SK-N-SH (cell line): ENCODE results near the gene SLC24A3. TPM values are rescaled to one million over a fixed set of nuclear protein-coding genes. Genes with fewer than 3 reads are reported as not detected.

Source experiments
- CTCF ChIA-PET: fragments of 300-600, 350-600 bp; formaldehyde crosslinking; extraction: SDS; loops from one replicate; lab custom pipeline; 2021; lab: Yijun Ruan, JAX
- POLR2A ChIA-PET: fragments of 350-600 bp; sonication (Branson Sonifier 250); formaldehyde crosslinking; extraction: SDS; loops from one replicate; lab custom pipeline; 2020; ENCODE audit warnings: antibody characterized with exemption, inconsistent platforms; lab: Yijun Ruan, JAX
- DNase-seq: peaks from one replicate; pipeline ENCODE4 v3.0.0; 2012
- H2AFZ ChIP-seq: fragments of 200-600 bp; sonication (generic); 2 replicates; pipeline ENCODE4 v1.8.1; 2016; ENCODE audit warnings: antibody characterized with exemption, mild to moderate bottlenecking, low read depth
- H3F3A ChIP-seq: fragments of 200-600 bp; sonication (generic); replicated peaks from 2 replicates; pipeline ENCODE3; 2016; ENCODE audit warnings: antibody characterized with exemption, mild to moderate bottlenecking; ENCODE audit not compliant: insufficient read depth
- H3K27ac ChIP-seq, 2 experiments: fragments of 200-500 bp in 1 of 2; fragments of 200-600 bp in 1 of 2; sonication (Bioruptor generic) in 1 of 2; sonication (generic), shearing (Covaris generic) in 1 of 2; 2 replicates each; pipeline versions ENCODE4 v1.5.1 to v1.6.1; 2014 to 2016; ENCODE audit warnings: low read depth in 2 of 2, inconsistent platforms in 1 of 2, low read length in 1 of 2, mild to moderate bottlenecking in 1 of 2, mixed read lengths in 1 of 2
- H3K27me3 ChIP-seq: fragments of 200-600 bp; sonication (generic), shearing (Covaris generic); 2 replicates; pipeline ENCODE4 v1.6.1; 2016; ENCODE audit warnings: mixed run types; ENCODE audit not compliant: insufficient read depth
- H3K36me3 ChIP-seq, 2 experiments: fragments of 200-500 bp in 1 of 2; fragments of 200-600 bp in 1 of 2; sonication (Bioruptor generic) in 1 of 2; sonication (generic) in 1 of 2; replicated peaks in 1 of 2; 2 replicates each; pipeline versions ENCODE3 to v1.5.1; 2014 to 2016; ENCODE audit warnings: low read length in 1 of 2, mild to moderate bottlenecking in 1 of 2; ENCODE audit not compliant: insufficient read depth in 2 of 2, control insufficient read depth in 1 of 2
- H3K4me1 ChIP-seq, 2 experiments: fragments of 200-500 bp in 1 of 2; fragments of 200-600 bp in 1 of 2; sonication (Bioruptor generic) in 1 of 2; sonication (generic), shearing (Covaris generic) in 1 of 2; 2 replicates each; pipeline versions ENCODE4 v1.5.1 to v1.6.1; 2014 to 2016; ENCODE audit warnings: low read depth in 1 of 2, low read length in 1 of 2, mixed run types in 1 of 2; ENCODE audit not compliant: insufficient read depth in 2 of 2, control insufficient read depth in 1 of 2
- H3K4me2 ChIP-seq: fragments of 200-600 bp; sonication (generic), shearing (Covaris generic); 2 replicates; pipeline ENCODE4 v1.6.1; 2017; ENCODE audit warnings: mixed run types
- H3K4me3 ChIP-seq, 2 experiments: fragments of 200-500 bp in 1 of 2; fragments of 200-600 bp in 1 of 2; sonication (Bioruptor generic) in 1 of 2; sonication (generic), shearing (Covaris generic) in 1 of 2; 2 replicates each; pipeline versions ENCODE4 v1.5.1 to v1.8.1; 2014 to 2016; ENCODE audit warnings: low read depth in 2 of 2, inconsistent platforms in 1 of 2, low read length in 1 of 2, mild to moderate bottlenecking in 1 of 2, mixed read lengths in 1 of 2, moderate library complexity in 1 of 2
- H3K79me2 ChIP-seq: fragments of 200-600 bp; sonication (generic); 2 replicates; pipeline ENCODE4 v1.8.1; 2017; ENCODE audit warnings: mild to moderate bottlenecking; ENCODE audit not compliant: insufficient read depth
- H3K9ac ChIP-seq: fragments of 200-600 bp; sonication (generic); 2 replicates; pipeline ENCODE4 v1.6.1; 2017; ENCODE audit warnings: mixed run types
- H3K9me2 ChIP-seq: fragments of 200-600 bp; sonication (generic); 2 replicates; pipeline ENCODE4 v1.6.1; 2017; ENCODE audit warnings: mixed run types
- H3K9me3 ChIP-seq: fragments of 200-600 bp; sonication (generic); 2 replicates; pipeline ENCODE4 v1.6.1; 2017; ENCODE audit warnings: mixed run types, mild to moderate bottlenecking, moderate library complexity
- H4K20me1 ChIP-seq: fragments of 200-600 bp; sonication (generic); 2 replicates; pipeline ENCODE4 v1.6.1; 2017; ENCODE audit warnings: mild to moderate bottlenecking, mixed run types; ENCODE audit not compliant: insufficient read depth
- CTCF ChIP-seq: fragments of 200-600 bp; sonication (generic); IDR thresholded peaks from 2 replicates; pipeline ENCODE4 v1.6.1; 2017; ENCODE audit warnings: antibody characterized with exemption, mild to moderate bottlenecking, moderate library complexity
- EP300 ChIP-seq, 2 experiments: IDR thresholded peaks; 2 replicates each; pipeline versions ENCODE4 v1.4.0 to v1.6.1; 2012; ENCODE audit warnings: borderline replicate concordance in 1 of 2, low read depth in 1 of 2, low read length in 1 of 2
- EZH2phosphoT487 ChIP-seq: fragments of 200-600 bp; sonication (generic); IDR thresholded peaks from 2 replicates; pipeline ENCODE4 v1.6.1; 2017; ENCODE audit warnings: low read depth, mixed run types, mild to moderate bottlenecking, antibody characterized with exemption, moderate library complexity, borderline replicate concordance
- FOXJ3 ChIP-seq: sonication (generic); formaldehyde crosslinking; IDR thresholded peaks from 2 replicates; pipeline ENCODE4 v1.5.1; 2020; ENCODE audit warnings: mild to moderate bottlenecking, missing genetic modification reagents
- GATA2 ChIP-seq: sonication (generic); formaldehyde crosslinking; IDR thresholded peaks from 2 replicates; pipeline ENCODE4 v1.5.0; 2020; ENCODE audit warnings: mild to moderate bottlenecking, missing genetic modification reagents
- MEF2A ChIP-seq: IDR thresholded peaks from 2 replicates; pipeline ENCODE4 v1.4.0; 2012; ENCODE audit warnings: low read depth, borderline replicate concordance
- NFIC ChIP-seq: IDR thresholded peaks from 2 replicates; pipeline ENCODE4 v1.4.0; 2012; ENCODE audit warnings: borderline replicate concordance
- PBX3 ChIP-seq: IDR thresholded peaks from 2 replicates; pipeline ENCODE4; 2012
- RAD21 ChIP-seq: IDR thresholded peaks from 2 replicates; pipeline ENCODE4 v1.6.1; 2012; ENCODE audit warnings: mild to moderate bottlenecking, low read length
- RCOR1 ChIP-seq: fragments of 150-350 bp; IDR thresholded peaks from 2 replicates; pipeline ENCODE4 v1.6.1; 2017; ENCODE audit warnings: antibody characterized with exemption, low read length
- RFX5 ChIP-seq: IDR thresholded peaks from 2 replicates; pipeline ENCODE4 v1.6.1; 2012; ENCODE audit warnings: mild to moderate bottlenecking, improper control_type of control experiment, low read length
- RXRA ChIP-seq: IDR thresholded peaks from 2 replicates; pipeline ENCODE4 v1.4.0; 2012; ENCODE audit warnings: low read depth, mild to moderate bottlenecking, borderline replicate concordance
- TAF1 ChIP-seq: IDR thresholded peaks from 2 replicates; pipeline ENCODE4 v1.6.1; 2012; ENCODE audit warnings: low read depth, mild to moderate bottlenecking, low read length, moderate library complexity, borderline replicate concordance
- TEAD4 ChIP-seq: IDR thresholded peaks from 2 replicates; pipeline ENCODE4 v1.4.0; 2012; ENCODE audit warnings: mild to moderate bottlenecking, borderline replicate concordance; ENCODE audit not compliant: insufficient read depth
- USF1 ChIP-seq: IDR thresholded peaks from 2 replicates; pipeline ENCODE4 v1.4.0; 2012; ENCODE audit warnings: low read depth, borderline replicate concordance
- YY1 ChIP-seq: IDR thresholded peaks from 2 replicates; pipeline ENCODE4 v1.4.0; 2012; ENCODE audit warnings: low read depth, mild to moderate bottlenecking
- WGBS: methylation state at CpG from one replicate; pipeline ENCODE4 v1.1.6; 2017; ENCODE audit warnings: low lambda C conversion rate; 5-methylcytosine and 5-hydroxymethylcytosine counted together
- polyA plus RNA-seq, 3 experiments: library from polyadenylated mRNA; depleted of rRNA; stranded (reverse); fragments of >200 nt; gene quantifications; 2 replicates each; pipeline ENCODE4 v1.2.3, GENCODE V29; 2012

SLC24A3 gene
- polyA plus RNA-seq, 1 of the 3 experiments (the other 2 are of a cell fraction) = not detected

- 0 out of 2 replicates have a peak, but pooled peaks cover 1% of the 10 kb centered on the region for H4K20me1 ChIP-seq
- no peaks in the 10 kb centered on the region for H3F3A ChIP-seq
- ChIA-PET CTCF (interaction anchor here (1.1 to 2.4 kb wide), 4 partner anchors 10 to 313 kb away, joined by 3 to 9 read pairs (median 4); no protein-coding TSS in a partner anchor), POLR2A (no interaction called here)
- H2AFZ ChIP-seq = no peak overlapping the region
- H3K9me3 ChIP-seq = no peaks in the 10 kb centered on the region
- H3K4me1 ChIP-seq = no peaks in the 10 kb centered on the region
- no peak for DNase-seq
- H3K27ac ChIP-seq = no peak overlapping the region
- no peak overlapping the region for H3K4me2 ChIP-seq
- no peak overlapping the region for H3K9ac ChIP-seq
- H3K4me3 ChIP-seq = no peak overlapping the region
- no peaks in the 10 kb centered on the region for H3K27me3 ChIP-seq
- WGBS = 83% methylated on average over 6 of the region's 6 CpGs
- TF ChIP-seq EP300 (IDR thresholded peaks at IDR 0.05; ENCODE audit: borderline replicate concordance in 1 of 2, low read depth in 1 of 2, low read length in 1 of 2) (no peak), TEAD4 (no peak), TAF1 (no peak), EZH2phosphoT487 (no peak), CTCF (no peak), RCOR1 (no peak), NFIC (no peak)
- H3K9me2 ChIP-seq = no peaks in the 10 kb centered on the region
- H3K79me2 ChIP-seq = no peaks in the 10 kb centered on the region
- H3K36me3 ChIP-seq = no peaks in the 10 kb centered on the region
Observed at GRCh38 chr20:19770375-19770774, 557.9 kb downstream of the SLC24A3 start.

- no peaks in the 10 kb centered on the region for H3F3A ChIP-seq
- H3K9me3 ChIP-seq = no peaks in the 10 kb centered on the region
- H4K20me1 ChIP-seq = no peaks in the 10 kb centered on the region
- no peaks in the 10 kb centered on the region for H3K79me2 ChIP-seq
- no peak for DNase-seq
- H3K4me3 ChIP-seq = no peak overlapping the region
- H3K9me2 ChIP-seq = no peaks in the 10 kb centered on the region
- no peaks in the 10 kb centered on the region for H3K4me1 ChIP-seq
- no peak overlapping the region for H2AFZ ChIP-seq
- WGBS = 88% methylated on average over 2 of the region's 2 CpGs
- H3K36me3 ChIP-seq = no peaks in the 10 kb centered on the region
- TF ChIP-seq RFX5 (no peak), YY1 (no peak), FOXJ3 (CRISPR knock-in tag) (no peak), USF1 (no peak), GATA2 (CRISPR knock-in tag) (no peak), PBX3 (no peak), RAD21 (no peak), MEF2A (no peak), RXRA (no peak)
- no peak overlapping the region for H3K27ac ChIP-seq
- H3K27me3 ChIP-seq = no peaks in the 10 kb centered on the region
- ChIA-PET CTCF (interaction anchor here (1.1 to 2.4 kb wide), 3 partner anchors 9 to 312 kb away, joined by 3 to 9 read pairs (median 6); no protein-coding TSS in a partner anchor), POLR2A (no interaction called here)
- no peak overlapping the region for H3K4me2 ChIP-seq
- no peak overlapping the region for H3K9ac ChIP-seq
Observed at GRCh38 chr20:19771031-19771430, 558.6 kb downstream of the SLC24A3 start.
